Endothelial cell of umbilical vein (primary cell): ENCODE measurements around the gene SLC36A3. TPM values are rescaled to one million over a fixed set of nuclear protein-coding genes. Genes with fewer than 3 reads are reported as not detected.

Source experiments
- BruUV-seq: library from RNA; stranded (reverse); fragments of 400-500 nt; replicated peaks from 2 replicates; lab custom pipeline; 2021; lab: Mats Ljungman, UMichigan
- CTCF ChIA-PET: fragments of 300-600, 350-600 bp; sonication (Branson Sonifier 250); formaldehyde crosslinking; loops from one replicate; lab custom pipeline; 2021; ENCODE audit warnings: antibody characterized with exemption, inconsistent platforms; lab: Charles Lee
- POLR2A ChIA-PET: fragments of 300-600, 350-600 bp; sonication (Branson Sonifier 250); formaldehyde crosslinking; loops from one replicate; lab custom pipeline; 2021; ENCODE audit warnings: antibody characterized with exemption, inconsistent platforms; lab: Charles Lee
- DNase-seq: peaks from one replicate; pipeline ENCODE4 v3.0.0-alpha.2; 2011; ENCODE audit warnings: low read depth, low spot score
- FAIRE-seq: peaks from 2 replicates; lab custom pipeline; 2011; peaks lifted over from hg19 to GRCh38; lab: Jason Lieb, UNC
- H2AFZ ChIP-seq: 2 replicates; pipeline ENCODE4 v1.6.0; 2012; ENCODE audit warnings: low read depth, low read length, control low read depth, inconsistent platforms
- H3K27ac ChIP-seq: 2 replicates; pipeline ENCODE4 v1.5.1; 2011; ENCODE audit warnings: low read depth, mild to moderate bottlenecking, control low read depth, low read length, moderate library complexity; ENCODE audit not compliant: insufficient read depth
- H3K27me3 ChIP-seq, 2 experiments: 2 replicates each; pipeline versions ENCODE4 v1.6.0 to v1.6.1; 2011; ENCODE audit warnings: low read length in 2 of 2, mixed read lengths in 1 of 2; ENCODE audit not compliant: control insufficient read depth in 2 of 2, insufficient read depth in 2 of 2
- H3K36me3 ChIP-seq, 2 experiments: 2 replicates in 1 of 2; 3 replicates in 1 of 2; pipeline ENCODE4 v1.5.1; 2011; ENCODE audit warnings: low read length in 2 of 2, mild to moderate bottlenecking in 1 of 2, moderate library complexity in 1 of 2; ENCODE audit not compliant: control insufficient read depth in 2 of 2, insufficient read depth in 2 of 2; ENCODE audit errors: extremely low read depth in 1 of 2
- H3K4me1 ChIP-seq: 3 replicates; pipeline ENCODE4 v1.5.1; 2011; ENCODE audit warnings: mild to moderate bottlenecking, low read length; ENCODE audit not compliant: control insufficient read depth, insufficient read depth; ENCODE audit errors: extremely low read depth
- H3K4me2 ChIP-seq: 2 replicates; pipeline ENCODE4 v1.6.1; 2011; ENCODE audit warnings: low read length, control low read depth, mixed read lengths; ENCODE audit not compliant: insufficient read depth
- H3K4me3 ChIP-seq, 3 experiments: fragments of 200-600 bp in 1 of 3; sonication (generic), shearing (Covaris generic) in 1 of 3; replicated peaks in 1 of 3; 2 replicates each; pipeline ENCODE4 v1.5.1; 2011 to 2016; ENCODE audit warnings: control low read depth in 3 of 3, low read length in 3 of 3, mild to moderate bottlenecking in 2 of 3, inconsistent platforms in 1 of 3, low read depth in 1 of 3, moderate library complexity in 1 of 3; ENCODE audit not compliant: insufficient read depth in 1 of 3
- H3K79me2 ChIP-seq: 2 replicates; pipeline ENCODE4 v1.6.0; 2012; ENCODE audit warnings: low read length, inconsistent platforms; ENCODE audit not compliant: control insufficient read depth, insufficient read depth
- H3K9ac ChIP-seq: replicated peaks from 2 replicates; pipeline ENCODE3; 2011; ENCODE audit warnings: low read length, control low read depth; ENCODE audit not compliant: insufficient read depth; ENCODE audit errors: extremely low read depth
- H3K9me1 ChIP-seq: replicated peaks from 3 replicates; pipeline ENCODE4 v1.6.0; 2011; ENCODE audit warnings: mild to moderate bottlenecking, low read length; ENCODE audit not compliant: control insufficient read depth, insufficient read depth; ENCODE audit errors: extremely low read depth
- H3K9me3 ChIP-seq: replicated peaks from 2 replicates; pipeline ENCODE4 v1.5.1; 2012; ENCODE audit warnings: low read length, inconsistent platforms; ENCODE audit not compliant: control insufficient read depth, insufficient read depth
- H4K20me1 ChIP-seq: replicated peaks from 2 replicates; pipeline ENCODE3; 2011; ENCODE audit warnings: mild to moderate bottlenecking, low read length; ENCODE audit not compliant: control insufficient read depth, insufficient read depth; ENCODE audit errors: extremely low read depth
- EZH2 ChIP-seq: IDR thresholded peaks from 2 replicates; pipeline ENCODE4 v1.6.1; 2012; ENCODE audit warnings: borderline replicate concordance, low read depth, mild to moderate bottlenecking, moderate library complexity, low read length, inconsistent platforms; ENCODE audit not compliant: severe bottlenecking
- FOS ChIP-seq: IDR thresholded peaks from 2 replicates; pipeline ENCODE4 v1.6.1; 2011; ENCODE audit warnings: mild to moderate bottlenecking, low read length, moderate library complexity, borderline replicate concordance; ENCODE audit not compliant: insufficient read depth
- GATA2 ChIP-seq: IDR thresholded peaks from 2 replicates; pipeline ENCODE4 v1.7.0; 2011; ENCODE audit warnings: low read depth, mild to moderate bottlenecking, moderate library complexity, mixed read lengths, low read length; ENCODE audit not compliant: insufficient read length, insufficient read depth
- JUN ChIP-seq: IDR thresholded peaks from 2 replicates; pipeline ENCODE4 v1.6.1; 2011; ENCODE audit warnings: borderline replicate concordance, low read depth; ENCODE audit not compliant: insufficient read length, insufficient read depth
- MYC ChIP-seq: IDR thresholded peaks from one replicate; pipeline ENCODE4 v1.6.1; 2011; ENCODE audit warnings: mild to moderate bottlenecking, low read depth, low read length
- POLR2A ChIP-seq: IDR thresholded peaks from 2 replicates; pipeline ENCODE4 v1.6.1; 2012; ENCODE audit warnings: low read depth, mild to moderate bottlenecking, control low read depth, low read length
- POLR2AphosphoS5 ChIP-seq: IDR thresholded peaks from 2 replicates; pipeline ENCODE4 v1.6.1; 2012; ENCODE audit warnings: low read depth, mild to moderate bottlenecking, control low read depth, low read length, moderate library complexity; ENCODE audit not compliant: insufficient read depth
- dilution Hi-C: fragments of 300-500 bp; cut with MboI; formaldehyde crosslinking; loops from one replicate; pipeline ENCODE4 v1.15.0; 2019; ENCODE audit warnings: low sequenced_read_pairs; ENCODE audit not compliant: extremely low pct_ligation_motif_present
- intact Hi-C: fragments of 100-400 bp; cut with micrococcal nuclease; formaldehyde crosslinking; loops from one replicate; pipeline ENCODE4 v1.10.0; 2022
- polyA plus RNA-seq, 4 experiments: library from polyadenylated mRNA; depleted of rRNA in 3 of 4; stranded (reverse) in 3 of 4; unstranded in 1 of 4; fragments of >200 nt; gene quantifications; 2 replicates each; pipeline versions ENCODE4 v1.2.1 to v1.2.3, GENCODE V29; 2011 to 2012; ENCODE audit warnings: missing spikeins in 1 of 4
- total RNA-seq: library from RNA; stranded (reverse); gene quantifications from 2 replicates; pipeline ENCODE4 v1.2.3, GENCODE V29; 2021
- TF ChIP-seq, protein P1 (sequence below), 2 donors: IDR thresholded peaks; 1 replicate in 1 of 2; 2 replicates in 1 of 2; pipeline ENCODE4 v1.5.1; 2011; ENCODE audit warnings: low read length in 2 of 2, mild to moderate bottlenecking in 2 of 2, moderate library complexity in 2 of 2, control low read depth in 1 of 2, inconsistent platforms in 1 of 2, low read depth in 1 of 2; ENCODE audit not compliant: insufficient read depth in 1 of 2; ENCODE audit errors: extremely low read depth in 1 of 2
- TF ChIP-seq, protein P2 (sequence below): IDR thresholded peaks from 2 replicates; pipeline ENCODE4 v1.6.1; 2011; ENCODE audit not compliant: insufficient read depth, insufficient read length

Gene SLC36A3
- total and polyA plus RNA-seq, 2 donors (not counting 3 experiments of a cell fraction or from before 2014, with no cell fraction given): not detected

DNA sequence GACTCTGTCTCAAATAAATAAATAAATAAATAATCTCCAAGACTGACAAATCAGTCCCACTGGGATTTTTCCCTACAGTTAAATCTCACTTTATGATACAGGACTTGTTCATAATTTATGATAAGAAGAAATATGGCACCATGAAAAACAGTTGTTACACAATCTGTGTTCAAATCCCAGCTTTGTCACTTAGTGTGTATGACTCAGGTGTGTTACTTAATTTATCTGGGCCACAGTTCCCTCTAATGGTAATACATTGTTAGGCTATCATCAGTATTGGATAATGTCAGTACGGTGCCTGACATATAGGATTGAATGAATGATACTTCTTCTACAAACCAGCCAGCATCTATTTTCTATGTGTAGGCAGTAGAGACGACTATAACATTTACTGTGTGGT, 23.1 kb downstream of the SLC36A3 start:
- Histone ChIP-seq H2AFZ (no peak overlapping the region), H3K4me1 (no peaks in the 10 kb centered on the region), H3K4me2 (no peak overlapping the region), H3K4me3 (no peak overlapping the region), H3K27ac (no peak overlapping the region), H3K9me3 (no peaks in the 10 kb centered on the region), H4K20me1 (no peaks in the 10 kb centered on the region), H3K79me2 (no peaks in the 10 kb centered on the region), H3K27me3 (no peaks in the 10 kb centered on the region), H3K9me1 (no peaks in the 10 kb centered on the region), H3K36me3 (no peaks in the 10 kb centered on the region), H3K9ac (no peak overlapping the region)
- TF ChIP-seq GATA2: no peak
- no peak for TF ChIP-seq POLR2A
- TF ChIP-seq, protein P1, sequence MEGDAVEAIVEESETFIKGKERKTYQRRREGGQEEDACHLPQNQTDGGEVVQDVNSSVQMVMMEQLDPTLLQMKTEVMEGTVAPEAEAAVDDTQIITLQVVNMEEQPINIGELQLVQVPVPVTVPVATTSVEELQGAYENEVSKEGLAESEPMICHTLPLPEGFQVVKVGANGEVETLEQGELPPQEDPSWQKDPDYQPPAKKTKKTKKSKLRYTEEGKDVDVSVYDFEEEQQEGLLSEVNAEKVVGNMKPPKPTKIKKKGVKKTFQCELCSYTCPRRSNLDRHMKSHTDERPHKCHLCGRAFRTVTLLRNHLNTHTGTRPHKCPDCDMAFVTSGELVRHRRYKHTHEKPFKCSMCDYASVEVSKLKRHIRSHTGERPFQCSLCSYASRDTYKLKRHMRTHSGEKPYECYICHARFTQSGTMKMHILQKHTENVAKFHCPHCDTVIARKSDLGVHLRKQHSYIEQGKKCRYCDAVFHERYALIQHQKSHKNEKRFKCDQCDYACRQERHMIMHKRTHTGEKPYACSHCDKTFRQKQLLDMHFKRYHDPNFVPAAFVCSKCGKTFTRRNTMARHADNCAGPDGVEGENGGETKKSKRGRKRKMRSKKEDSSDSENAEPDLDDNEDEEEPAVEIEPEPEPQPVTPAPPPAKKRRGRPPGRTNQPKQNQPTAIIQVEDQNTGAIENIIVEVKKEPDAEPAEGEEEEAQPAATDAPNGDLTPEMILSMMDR (IDR thresholded peaks at IDR 0.05; ENCODE audit: extremely low read depth in 1 of 2, insufficient read depth in 1 of 2, low read depth in 1 of 2, low read length in 2 of 2): no peak
- TF ChIP-seq EZH2: no peak
- TF ChIP-seq POLR2AphosphoS5: no peak
- no peak for TF ChIP-seq MYC
- no peak for TF ChIP-seq FOS
- TF ChIP-seq, protein P2, sequence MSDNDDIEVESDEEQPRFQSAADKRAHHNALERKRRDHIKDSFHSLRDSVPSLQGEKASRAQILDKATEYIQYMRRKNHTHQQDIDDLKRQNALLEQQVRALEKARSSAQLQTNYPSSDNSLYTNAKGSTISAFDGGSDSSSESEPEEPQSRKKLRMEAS: no peak
- no peak for TF ChIP-seq JUN
- FAIRE-seq (no peak), DNase-seq (no peak)
- no TSS peak for BruUV-seq
- intact Hi-C loops (no loop called here), dilution Hi-C loops (no loop called here)
- ChIA-PET CTCF (no interaction called here), POLR2A (no interaction called here)
